GM12878 (cell line): ENCODE results near the gene IFI30. TPM values are rescaled to one million over a fixed set of nuclear protein-coding genes. Genes with fewer than 3 reads are reported as not detected.

Experiments
- ATAC-seq: fragments of 200-7000 bp; cut with Tn5 transposase; 3 replicates; pipeline ENCODE4 v1.9.1; 2020; ENCODE audit warnings: mild to moderate bottlenecking, moderate library complexity
- BruUV-seq: library from RNA; stranded (reverse); fragments of 400-500 nt; replicated peaks from 2 replicates; lab custom pipeline; 2021; lab: Mats Ljungman, UMichigan
- CTCF ChIA-PET: fragments of 300-600 bp; sonication (Branson Sonifier 250); formaldehyde crosslinking; extraction: SDS; loops from one replicate; lab custom pipeline; 2021; ENCODE audit warnings: inconsistent platforms; lab: Yijun Ruan, JAX
- POLR2A ChIA-PET: fragments of 350-600 bp; formaldehyde crosslinking; extraction: SDS; loops from one replicate; lab custom pipeline; 2021; ENCODE audit warnings: inconsistent platforms; lab: Charles Lee
- RAD21 ChIA-PET: fragments of 300-600 bp; sonication (Branson Sonifier 250); formaldehyde crosslinking; loops from one replicate; lab custom pipeline; 2023; ENCODE audit warnings: antibody characterized with exemption; ENCODE audit not compliant: unreplicated experiment; lab: Charles Lee
- SMC1A ChIA-PET: fragments of 300-600 bp; sonication (Branson Sonifier 250); formaldehyde crosslinking; loops from one replicate; lab custom pipeline; 2023; ENCODE audit not compliant: unreplicated experiment, uncharacterized antibody; lab: Charles Lee
- DNase-seq: peaks from one replicate; pipeline ENCODE4 v3.0.0-alpha.2; 2011; ENCODE audit warnings: low read depth, low spot score
- FAIRE-seq: peaks from 3 replicates; lab custom pipeline; 2011; peaks lifted over from hg19 to GRCh38; lab: Jason Lieb, UNC
- H2AFZ ChIP-seq: 2 replicates; pipeline ENCODE4 v1.6.0; 2011; ENCODE audit warnings: low read depth, low read length, control low read depth; ENCODE audit not compliant: control insufficient read depth
- H3K27ac ChIP-seq: 2 replicates; pipeline ENCODE4 v1.5.1; 2011; ENCODE audit warnings: control low read depth; ENCODE audit not compliant: control insufficient read depth, insufficient read depth
- H3K27me3 ChIP-seq, 2 experiments: replicated peaks in 1 of 2; 2 replicates each; pipeline versions ENCODE4 v1.6.0 to v1.6.1; 2011; ENCODE audit warnings: low read length in 1 of 2; ENCODE audit not compliant: control insufficient read depth in 2 of 2, insufficient read depth in 2 of 2
- H3K36me3 ChIP-seq, 2 experiments: 2 replicates each; pipeline ENCODE4 v1.5.1; 2011; ENCODE audit warnings: low read length in 1 of 2; ENCODE audit not compliant: control insufficient read depth in 2 of 2, insufficient read depth in 2 of 2
- H3K4me1 ChIP-seq: 2 replicates; pipeline ENCODE4 v1.6.1; 2011; ENCODE audit warnings: mild to moderate bottlenecking, low read length, moderate library complexity, mixed read lengths; ENCODE audit not compliant: control insufficient read depth, insufficient read depth
- H3K4me2 ChIP-seq: 2 replicates; pipeline ENCODE4 v1.6.0; 2011; ENCODE audit warnings: control low read depth; ENCODE audit not compliant: control insufficient read depth, insufficient read depth
- H3K4me3 ChIP-seq: fragments of 200-600 bp; sonication (generic); 2 replicates; pipeline ENCODE4 v1.5.1; 2016
- H3K79me2 ChIP-seq: 2 replicates; pipeline ENCODE4 v1.6.0; 2011; ENCODE audit warnings: low read length; ENCODE audit not compliant: control insufficient read depth, insufficient read depth
- H3K9ac ChIP-seq: 2 replicates; pipeline ENCODE4 v1.8.0; 2011; ENCODE audit warnings: low read length, control low read depth, mixed read lengths; ENCODE audit not compliant: control insufficient read depth, insufficient read depth
- H3K9me3 ChIP-seq: replicated peaks from 3 replicates; pipeline ENCODE4 v1.5.1; 2011; ENCODE audit warnings: mild to moderate bottlenecking, low read length; ENCODE audit not compliant: control insufficient read depth, insufficient read depth
- H4K20me1 ChIP-seq: 2 replicates; pipeline ENCODE4 v1.6.0; 2011; ENCODE audit not compliant: control insufficient read depth, insufficient read depth
- SP1 ChIP-seq: IDR thresholded peaks from one replicate; pipeline ENCODE4 v1.6.1; 2011; ENCODE audit warnings: low read depth, low read length
- WGBS: methylation state at CpG from one replicate; pipeline ENCODE4 v1.1.6; 2016; ENCODE audit warnings: low lambda C conversion rate; ENCODE audit not compliant: insufficient replicate concordance, insufficient coverage; ENCODE audit errors: missing lambda C conversion rate; 5-methylcytosine and 5-hydroxymethylcytosine counted together
- in situ Hi-C: fragments of 300-500 bp; cut with MboI; formaldehyde crosslinking; loops from 9 replicates; pipeline ENCODE4 v1.14.3; 2018; ENCODE audit warnings: mixed read lengths
- intact Hi-C: fragments of 100-400 bp; cut with micrococcal nuclease; formaldehyde crosslinking; loops from one replicate; pipeline ENCODE4 v1.14.2; 2022; ENCODE audit not compliant: unreplicated experiment
- polyA plus RNA-seq, 11 experiments: library from polyadenylated mRNA; depleted of rRNA in 4 of 11; unstranded in 6 of 11; stranded (reverse) in 5 of 11; fragments of >200 nt; fragmentation: Nextera tagmentation in 4 of 11; fragmentation: Illumina TruSeq in 1 of 11; extraction: Ambion mirVana in 4 of 11; extraction: Trizol in 1 of 11; gene quantifications; 1 replicate in 1 of 11; 2 replicates in 10 of 11; pipeline versions ENCODE4 v1.2.1 to v1.2.3, GENCODE V29; 2011 to 2016; ENCODE audit warnings: inconsistent platforms in 2 of 11, missing spikeins in 2 of 11, low read depth in 1 of 11
- total RNA-seq, 4 experiments: library from RNA; depleted of rRNA in 3 of 4; stranded (reverse); fragments of >200 nt in 3 of 4; fragmentation: Illumina TruSeq in 1 of 4; extraction: Trizol in 1 of 4; gene quantifications; 2 replicates each; pipeline versions ENCODE4 v1.2.1 to v1.2.3, GENCODE V29; 2013 to 2021
- TF ChIP-seq, protein P1 (sequence below): IDR thresholded peaks from 2 replicates; pipeline ENCODE4 v1.6.1; 2012; ENCODE audit warnings: improper control_type of control experiment, low read depth, low read length; ENCODE audit not compliant: insufficient replicate concordance
- TF ChIP-seq, protein P2 (sequence below): fragments of 450-650 bp; IDR thresholded peaks from 2 replicates; pipeline ENCODE4 v1.6.1; 2016; ENCODE audit warnings: mild to moderate bottlenecking

IFI30 gene
- total and polyA plus RNA-seq, 10 of the 15 experiments (the other 5 are each of a cell fraction or from before 2014, with no cell fraction given): 221 to 1,112 (median 451) TPM

DNA sequence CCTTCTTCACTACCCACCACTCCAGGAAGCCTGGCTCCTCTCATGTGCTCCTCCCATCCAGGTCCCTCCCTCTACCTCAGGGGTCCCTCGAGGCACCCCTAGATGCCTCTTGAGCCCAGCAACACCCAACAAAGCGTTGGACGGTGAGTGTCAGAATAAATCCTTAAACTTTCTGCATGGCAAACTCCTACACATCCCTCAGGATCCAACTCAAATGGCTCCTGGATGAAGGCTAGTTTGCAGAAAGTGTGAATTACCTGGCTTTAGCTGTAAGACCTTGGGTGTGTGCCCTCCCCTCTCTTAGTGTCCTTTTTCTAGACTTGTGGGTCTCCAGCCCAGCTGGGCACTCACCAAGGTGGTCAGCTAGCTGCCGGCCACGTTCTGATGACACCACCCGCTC is 24.8 kb downstream of the IFI30 start (continued):
- TF ChIP-seq, protein P1, sequence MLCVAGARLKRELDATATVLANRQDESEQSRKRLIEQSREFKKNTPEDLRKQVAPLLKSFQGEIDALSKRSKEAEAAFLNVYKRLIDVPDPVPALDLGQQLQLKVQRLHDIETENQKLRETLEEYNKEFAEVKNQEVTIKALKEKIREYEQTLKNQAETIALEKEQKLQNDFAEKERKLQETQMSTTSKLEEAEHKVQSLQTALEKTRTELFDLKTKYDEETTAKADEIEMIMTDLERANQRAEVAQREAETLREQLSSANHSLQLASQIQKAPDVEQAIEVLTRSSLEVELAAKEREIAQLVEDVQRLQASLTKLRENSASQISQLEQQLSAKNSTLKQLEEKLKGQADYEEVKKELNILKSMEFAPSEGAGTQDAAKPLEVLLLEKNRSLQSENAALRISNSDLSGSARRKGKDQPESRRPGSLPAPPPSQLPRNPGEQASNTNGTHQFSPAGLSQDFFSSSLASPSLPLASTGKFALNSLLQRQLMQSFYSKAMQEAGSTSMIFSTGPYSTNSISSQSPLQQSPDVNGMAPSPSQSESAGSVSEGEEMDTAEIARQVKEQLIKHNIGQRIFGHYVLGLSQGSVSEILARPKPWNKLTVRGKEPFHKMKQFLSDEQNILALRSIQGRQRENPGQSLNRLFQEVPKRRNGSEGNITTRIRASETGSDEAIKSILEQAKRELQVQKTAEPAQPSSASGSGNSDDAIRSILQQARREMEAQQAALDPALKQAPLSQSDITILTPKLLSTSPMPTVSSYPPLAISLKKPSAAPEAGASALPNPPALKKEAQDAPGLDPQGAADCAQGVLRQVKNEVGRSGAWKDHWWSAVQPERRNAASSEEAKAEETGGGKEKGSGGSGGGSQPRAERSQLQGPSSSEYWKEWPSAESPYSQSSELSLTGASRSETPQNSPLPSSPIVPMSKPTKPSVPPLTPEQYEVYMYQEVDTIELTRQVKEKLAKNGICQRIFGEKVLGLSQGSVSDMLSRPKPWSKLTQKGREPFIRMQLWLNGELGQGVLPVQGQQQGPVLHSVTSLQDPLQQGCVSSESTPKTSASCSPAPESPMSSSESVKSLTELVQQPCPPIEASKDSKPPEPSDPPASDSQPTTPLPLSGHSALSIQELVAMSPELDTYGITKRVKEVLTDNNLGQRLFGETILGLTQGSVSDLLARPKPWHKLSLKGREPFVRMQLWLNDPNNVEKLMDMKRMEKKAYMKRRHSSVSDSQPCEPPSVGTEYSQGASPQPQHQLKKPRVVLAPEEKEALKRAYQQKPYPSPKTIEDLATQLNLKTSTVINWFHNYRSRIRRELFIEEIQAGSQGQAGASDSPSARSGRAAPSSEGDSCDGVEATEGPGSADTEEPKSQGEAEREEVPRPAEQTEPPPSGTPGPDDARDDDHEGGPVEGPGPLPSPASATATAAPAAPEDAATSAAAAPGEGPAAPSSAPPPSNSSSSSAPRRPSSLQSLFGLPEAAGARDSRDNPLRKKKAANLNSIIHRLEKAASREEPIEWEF: no peak

DNA sequence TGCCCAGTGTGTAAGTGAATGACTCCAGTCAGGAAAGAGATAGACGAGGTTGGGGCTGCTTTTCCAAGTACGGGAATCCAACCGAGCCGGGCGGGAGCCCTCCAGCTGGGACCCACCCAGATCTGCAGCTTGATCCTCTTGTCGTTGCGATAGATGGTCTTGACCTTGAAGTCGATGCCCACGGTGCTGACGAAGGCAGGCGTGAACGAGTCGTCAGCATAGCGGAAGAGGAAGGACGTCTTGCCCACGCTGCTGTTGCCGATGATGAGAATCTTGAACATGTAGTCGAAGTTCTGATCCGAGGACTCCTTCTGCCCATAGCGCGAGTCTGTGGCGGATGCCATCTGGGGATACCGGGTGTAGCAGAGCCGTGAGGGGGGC is 28.8 kb downstream of the IFI30 start:
- Histone ChIP-seq H3K4me1 (peaks cover 6% of the 10 kb centered on the region), H3K9ac (no peak overlapping the region), H3K27me3 (no peaks in the 10 kb centered on the region), H3K4me2 (peak overlapping the region; percentile 56; the same call in 1 of the 2 replicates), H3K27ac (no peak overlapping the region), H3K79me2 (peaks cover 9% of the 10 kb centered on the region), H3K4me3 (peak overlapping the region; percentile 86), H2AFZ (no peak overlapping the region), H3K9me3 (no peaks in the 10 kb centered on the region), H4K20me1 (no peaks in the 10 kb centered on the region), H3K36me3 (peaks cover 0 to 12% of the 10 kb centered on the region in 2 experiments; a peak in 2 of 4 replicates)
- ChIA-PET RAD21 (interaction anchor here (0.8 to 4.9 kb wide), 7 partner anchors 10 to 89 kb away, joined by 3 to 31 read pairs (median 6); partner anchors contain the start of genes JUND and MPV17L2), SMC1A (interaction anchor here (0.6 to 9.5 kb wide), 3 partner anchors 50 to 126 kb away, joined by 3 to 121 read pairs (median 4); a partner anchor contains a TSS), CTCF (interaction anchor here (0.7 to 11.7 kb wide), 4 partner anchors 11 to 126 kb away, joined by 3 to 213 read pairs (median 4); a partner anchor contains a TSS), POLR2A (interaction anchor here (1.3 to 3.4 kb wide), 2 partner anchors 9 to 10 kb away, joined by 7 to 17 read pairs; partner anchors contain the start of gene MPV17L2)
- DNase-seq: no peak
- in situ Hi-C loops: no loop called here
- no TSS peak for BruUV-seq
- ATAC-seq: no peak
- peak; percentile 31 for FAIRE-seq
- TF ChIP-seq, protein P2, sequence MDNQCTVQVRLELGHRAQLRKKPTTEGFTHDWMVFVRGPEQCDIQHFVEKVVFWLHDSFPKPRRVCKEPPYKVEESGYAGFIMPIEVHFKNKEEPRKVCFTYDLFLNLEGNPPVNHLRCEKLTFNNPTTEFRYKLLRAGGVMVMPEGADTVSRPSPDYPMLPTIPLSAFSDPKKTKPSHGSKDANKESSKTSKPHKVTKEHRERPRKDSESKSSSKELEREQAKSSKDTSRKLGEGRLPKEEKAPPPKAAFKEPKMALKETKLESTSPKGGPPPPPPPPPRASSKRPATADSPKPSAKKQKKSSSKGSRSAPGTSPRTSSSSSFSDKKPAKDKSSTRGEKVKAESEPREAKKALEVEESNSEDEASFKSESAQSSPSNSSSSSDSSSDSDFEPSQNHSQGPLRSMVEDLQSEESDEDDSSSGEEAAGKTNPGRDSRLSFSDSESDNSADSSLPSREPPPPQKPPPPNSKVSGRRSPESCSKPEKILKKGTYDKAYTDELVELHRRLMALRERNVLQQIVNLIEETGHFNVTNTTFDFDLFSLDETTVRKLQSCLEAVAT: 0 out of 2 replicates have a peak, but pooled peaks have one; percentile 40
- TF ChIP-seq SP1: no peak
- 87% methylated on average over 24 of the region's 24 CpGs for WGBS
- intact Hi-C loops: loop anchor here (10.0 kb wide), 1 partner anchor 212 kb away; the partner anchor contains the start of gene SSBP4
